GM23338 (cell line): ENCODE data around the gene LHB. TPM values are rescaled to one million over a fixed set of nuclear protein-coding genes. Genes with fewer than 3 reads are reported as not detected.
"Not testable (repeated sequence)": the region's sequence is repeated elsewhere in the genome, so short reads cannot be mapped to it uniquely, and the experiment has no call there.

Experiments used
- ATAC-seq: fragments of 200-7000 bp; cut with Tn5 transposase; 3 replicates; pipeline ENCODE4 v1.9.1; 2020
- DNase-seq: peaks from one replicate; pipeline ENCODE4 v3.0.0-alpha.2; 2015; ENCODE audit warnings: low spot score
- H2AFZ ChIP-seq: fragments of 200-600 bp; sonication (generic); 2 replicates; pipeline ENCODE4 v1.8.0; 2016; ENCODE audit warnings: antibody characterized with exemption, mild to moderate bottlenecking, moderate library complexity
- H3F3A ChIP-seq: fragments of 200-600 bp; sonication (generic); replicated peaks from 2 replicates; pipeline ENCODE4 v1.8.0; 2017; ENCODE audit warnings: antibody characterized with exemption, mixed run types, low read depth
- H3K27ac ChIP-seq: fragments of 200-600 bp; sonication (generic); 2 replicates; pipeline ENCODE4 v1.6.1; 2016; ENCODE audit warnings: low read depth
- H3K27me3 ChIP-seq: fragments of 200-600 bp; sonication (generic); 2 replicates; pipeline ENCODE4 v1.8.0; 2016; ENCODE audit warnings: mild to moderate bottlenecking, mixed run types, moderate library complexity; ENCODE audit not compliant: insufficient read depth
- H3K36me3 ChIP-seq: fragments of 200-600 bp; sonication (generic); 2 replicates; pipeline ENCODE4 v1.8.0; 2016; ENCODE audit warnings: mild to moderate bottlenecking; ENCODE audit not compliant: insufficient read depth
- H3K4me1 ChIP-seq: fragments of 200-600 bp; sonication (generic); 2 replicates; pipeline ENCODE4 v1.8.0; 2016; ENCODE audit warnings: mild to moderate bottlenecking, moderate library complexity; ENCODE audit not compliant: insufficient read depth
- H3K4me2 ChIP-seq: fragments of 200-600 bp; sonication (generic); 2 replicates; pipeline ENCODE4 v1.7.1; 2017; ENCODE audit warnings: mixed run types
- H3K4me3 ChIP-seq: fragments of 200-600 bp; sonication (generic); 2 replicates; pipeline ENCODE4 v1.6.1; 2016; ENCODE audit warnings: mixed run types
- H3K79me2 ChIP-seq: fragments of 200-600 bp; sonication (generic); replicated peaks from 2 replicates; pipeline ENCODE4 v1.8.0; 2017; ENCODE audit warnings: mild to moderate bottlenecking; ENCODE audit not compliant: insufficient read depth
- H3K9me2 ChIP-seq: fragments of 200-600 bp; sonication (generic); 2 replicates; pipeline ENCODE4 v1.8.0; 2017; ENCODE audit not compliant: insufficient read depth
- H4K20me1 ChIP-seq: fragments of 200-600 bp; sonication (generic); replicated peaks from 2 replicates; pipeline ENCODE4 v1.8.0; 2017; ENCODE audit warnings: mild to moderate bottlenecking; ENCODE audit not compliant: insufficient read depth
- H3K27ac Mint-ChIP-seq: 2 replicates; pipeline ENCODE4 v1.8.0; 2020; ENCODE audit warnings: inconsistent platforms, mild to moderate bottlenecking, moderate library complexity, mixed read lengths
- H3K27me3 Mint-ChIP-seq: 3 replicates; pipeline ENCODE4 v1.8.0; 2022; ENCODE audit warnings: low read depth, mild to moderate bottlenecking, moderate library complexity, mixed read lengths, inconsistent platforms; ENCODE audit not compliant: insufficient read depth, poor library complexity
- H3K36me3 Mint-ChIP-seq: 3 replicates; pipeline ENCODE4 v1.8.0; 2021; ENCODE audit warnings: low read depth, mild to moderate bottlenecking, inconsistent platforms, moderate library complexity, mixed read lengths
- H3K4me1 Mint-ChIP-seq: 3 replicates; pipeline ENCODE4 v1.8.0; 2020; ENCODE audit warnings: mild to moderate bottlenecking, inconsistent platforms, mixed read lengths
- H3K4me3 Mint-ChIP-seq: 3 replicates; pipeline ENCODE4 v1.8.0; 2021; ENCODE audit warnings: moderate library complexity, mild to moderate bottlenecking, inconsistent platforms, mixed read lengths
- H3K9me3 Mint-ChIP-seq: 3 replicates; pipeline ENCODE4 v1.8.0; 2020; ENCODE audit warnings: moderate library complexity, mild to moderate bottlenecking, inconsistent platforms, mixed read lengths
- polyA plus RNA-seq: library from polyadenylated mRNA; unstranded; fragments of >200 nt; fragmentation: Nextera tagmentation; extraction: Ambion mirVana; gene quantifications from 2 replicates; pipeline ENCODE4 v1.2.1, GENCODE V29; 2016
- total RNA-seq: library from RNA; depleted of rRNA; stranded (reverse); fragments of >200 nt; shearing (Covaris generic); gene quantifications from 2 replicates; pipeline ENCODE4 v1.2.3, GENCODE V29; 2014
- TF ChIP-seq, protein P1 (sequence below): fragments of 250-450 bp; sonication (Bioruptor Pico); IDR thresholded peaks from 2 replicates; pipeline ENCODE4 v1.5.0; 2020; ENCODE audit warnings: mild to moderate bottlenecking, moderate library complexity

LHB gene
- total and polyA plus RNA-seq, 2 experiments from 2014 or later: 0.76 TPM; not detected in 1

DNA sequence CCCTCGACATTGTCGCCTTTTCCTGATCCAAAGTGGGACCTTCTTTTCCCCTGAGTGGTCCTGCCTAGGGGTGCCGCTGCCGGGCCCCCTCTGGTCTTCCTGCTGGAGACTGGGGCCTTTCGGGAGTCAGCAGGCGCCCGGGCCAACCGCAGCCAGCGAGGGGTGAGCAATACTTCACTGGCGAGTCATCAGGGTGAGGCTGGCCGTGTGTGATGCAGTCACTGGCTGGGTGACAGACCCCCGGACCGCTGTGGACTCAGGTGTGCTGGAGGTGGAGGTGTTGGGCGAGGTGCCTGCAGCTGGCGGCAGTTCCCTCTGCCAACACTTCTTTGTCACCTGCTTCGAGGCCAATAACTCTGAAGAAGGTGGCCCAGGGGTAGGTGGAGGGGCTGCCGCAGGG lies 25.3 kb upstream of the LHB start (continued):
- TF ChIP-seq, protein P1, sequence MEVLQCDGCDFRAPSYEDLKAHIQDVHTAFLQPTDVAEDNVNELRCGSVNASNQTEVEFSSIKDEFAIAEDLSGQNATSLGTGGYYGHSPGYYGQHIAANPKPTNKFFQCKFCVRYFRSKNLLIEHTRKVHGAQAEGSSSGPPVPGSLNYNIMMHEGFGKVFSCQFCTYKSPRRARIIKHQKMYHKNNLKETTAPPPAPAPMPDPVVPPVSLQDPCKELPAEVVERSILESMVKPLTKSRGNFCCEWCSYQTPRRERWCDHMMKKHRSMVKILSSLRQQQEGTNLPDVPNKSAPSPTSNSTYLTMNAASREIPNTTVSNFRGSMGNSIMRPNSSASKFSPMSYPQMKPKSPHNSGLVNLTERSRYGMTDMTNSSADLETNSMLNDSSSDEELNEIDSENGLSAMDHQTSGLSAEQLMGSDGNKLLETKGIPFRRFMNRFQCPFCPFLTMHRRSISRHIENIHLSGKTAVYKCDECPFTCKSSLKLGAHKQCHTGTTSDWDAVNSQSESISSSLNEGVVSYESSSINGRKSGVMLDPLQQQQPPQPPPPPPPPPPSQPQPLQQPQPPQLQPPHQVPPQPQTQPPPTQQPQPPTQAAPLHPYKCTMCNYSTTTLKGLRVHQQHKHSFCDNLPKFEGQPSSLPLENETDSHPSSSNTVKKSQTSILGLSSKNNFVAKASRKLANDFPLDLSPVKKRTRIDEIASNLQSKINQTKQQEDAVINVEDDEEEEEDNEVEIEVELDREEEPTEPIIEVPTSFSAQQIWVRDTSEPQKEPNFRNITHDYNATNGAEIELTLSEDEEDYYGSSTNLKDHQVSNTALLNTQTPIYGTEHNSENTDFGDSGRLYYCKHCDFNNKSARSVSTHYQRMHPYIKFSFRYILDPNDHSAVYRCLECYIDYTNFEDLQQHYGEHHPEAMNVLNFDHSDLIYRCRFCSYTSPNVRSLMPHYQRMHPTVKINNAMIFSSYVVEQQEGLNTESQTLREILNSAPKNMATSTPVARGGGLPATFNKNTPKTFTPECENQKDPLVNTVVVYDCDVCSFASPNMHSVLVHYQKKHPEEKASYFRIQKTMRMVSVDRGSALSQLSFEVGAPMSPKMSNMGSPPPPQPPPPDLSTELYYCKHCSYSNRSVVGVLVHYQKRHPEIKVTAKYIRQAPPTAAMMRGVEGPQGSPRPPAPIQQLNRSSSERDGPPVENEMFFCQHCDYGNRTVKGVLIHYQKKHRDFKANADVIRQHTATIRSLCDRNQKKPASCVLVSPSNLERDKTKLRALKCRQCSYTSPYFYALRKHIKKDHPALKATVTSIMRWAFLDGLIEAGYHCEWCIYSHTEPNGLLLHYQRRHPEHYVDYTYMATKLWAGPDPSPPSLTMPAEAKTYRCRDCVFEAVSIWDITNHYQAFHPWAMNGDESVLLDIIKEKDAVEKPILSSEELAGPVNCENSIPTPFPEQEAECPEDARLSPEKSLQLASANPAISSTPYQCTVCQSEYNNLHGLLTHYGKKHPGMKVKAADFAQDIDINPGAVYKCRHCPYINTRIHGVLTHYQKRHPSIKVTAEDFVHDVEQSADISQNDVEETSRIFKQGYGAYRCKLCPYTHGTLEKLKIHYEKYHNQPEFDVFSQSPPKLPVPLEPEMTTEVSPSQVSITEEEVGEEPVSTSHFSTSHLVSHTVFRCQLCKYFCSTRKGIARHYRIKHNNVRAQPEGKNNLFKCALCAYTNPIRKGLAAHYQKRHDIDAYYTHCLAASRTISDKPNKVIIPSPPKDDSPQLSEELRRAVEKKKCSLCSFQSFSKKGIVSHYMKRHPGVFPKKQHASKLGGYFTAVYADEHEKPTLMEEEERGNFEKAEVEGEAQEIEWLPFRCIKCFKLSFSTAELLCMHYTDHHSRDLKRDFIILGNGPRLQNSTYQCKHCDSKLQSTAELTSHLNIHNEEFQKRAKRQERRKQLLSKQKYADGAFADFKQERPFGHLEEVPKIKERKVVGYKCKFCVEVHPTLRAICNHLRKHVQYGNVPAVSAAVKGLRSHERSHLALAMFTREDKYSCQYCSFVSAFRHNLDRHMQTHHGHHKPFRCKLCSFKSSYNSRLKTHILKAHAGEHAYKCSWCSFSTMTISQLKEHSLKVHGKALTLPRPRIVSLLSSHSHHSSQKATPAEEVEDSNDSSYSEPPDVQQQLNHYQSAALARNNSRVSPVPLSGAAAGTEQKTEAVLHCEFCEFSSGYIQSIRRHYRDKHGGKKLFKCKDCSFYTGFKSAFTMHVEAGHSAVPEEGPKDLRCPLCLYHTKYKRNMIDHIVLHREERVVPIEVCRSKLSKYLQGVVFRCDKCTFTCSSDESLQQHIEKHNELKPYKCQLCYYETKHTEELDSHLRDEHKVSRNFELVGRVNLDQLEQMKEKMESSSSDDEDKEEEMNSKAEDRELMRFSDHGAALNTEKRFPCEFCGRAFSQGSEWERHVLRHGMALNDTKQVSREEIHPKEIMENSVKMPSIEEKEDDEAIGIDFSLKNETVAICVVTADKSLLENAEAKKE (CRISPR knock-in tag): no peak

DNA sequence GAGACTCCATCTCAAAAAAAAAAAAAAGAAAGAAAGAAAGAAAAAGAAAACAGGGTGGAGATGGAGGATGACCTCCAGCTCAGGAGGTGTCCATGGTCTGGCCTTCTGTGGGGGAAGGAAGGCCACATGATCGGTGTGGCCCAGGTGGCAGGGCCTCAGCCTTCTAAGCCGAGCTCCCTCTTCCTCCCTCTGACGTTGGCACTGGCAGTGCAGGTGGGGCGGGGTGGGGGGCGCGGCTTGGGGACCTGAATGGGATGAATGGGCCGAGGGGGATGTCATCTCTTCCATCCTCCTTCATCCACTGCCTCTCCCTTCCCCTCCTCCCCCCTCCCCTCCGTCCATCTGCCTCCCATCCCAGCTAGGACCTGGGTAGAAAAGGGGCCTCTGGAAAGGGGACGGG lies 22.8 kb upstream of the LHB start:
- H3K4me3 Mint-ChIP-seq, H3F3A ChIP-seq, ATAC-seq, H3K27ac Mint-ChIP-seq, H3K4me1 Mint-ChIP-seq, H4K20me1 ChIP-seq, H3K4me1 ChIP-seq, H3K36me3 Mint-ChIP-seq, H3K79me2 ChIP-seq, H3K9me2 ChIP-seq, H3K27ac ChIP-seq, H3K4me2 ChIP-seq, H3K27me3 ChIP-seq, H2AFZ ChIP-seq, H3K36me3 ChIP-seq, H3K9me3 Mint-ChIP-seq, DNase-seq, H3K4me3 ChIP-seq: not testable (repeated sequence)
- H3K27me3 Mint-ChIP-seq: peaks cover 11% of the 10 kb centered on the region

DNA sequence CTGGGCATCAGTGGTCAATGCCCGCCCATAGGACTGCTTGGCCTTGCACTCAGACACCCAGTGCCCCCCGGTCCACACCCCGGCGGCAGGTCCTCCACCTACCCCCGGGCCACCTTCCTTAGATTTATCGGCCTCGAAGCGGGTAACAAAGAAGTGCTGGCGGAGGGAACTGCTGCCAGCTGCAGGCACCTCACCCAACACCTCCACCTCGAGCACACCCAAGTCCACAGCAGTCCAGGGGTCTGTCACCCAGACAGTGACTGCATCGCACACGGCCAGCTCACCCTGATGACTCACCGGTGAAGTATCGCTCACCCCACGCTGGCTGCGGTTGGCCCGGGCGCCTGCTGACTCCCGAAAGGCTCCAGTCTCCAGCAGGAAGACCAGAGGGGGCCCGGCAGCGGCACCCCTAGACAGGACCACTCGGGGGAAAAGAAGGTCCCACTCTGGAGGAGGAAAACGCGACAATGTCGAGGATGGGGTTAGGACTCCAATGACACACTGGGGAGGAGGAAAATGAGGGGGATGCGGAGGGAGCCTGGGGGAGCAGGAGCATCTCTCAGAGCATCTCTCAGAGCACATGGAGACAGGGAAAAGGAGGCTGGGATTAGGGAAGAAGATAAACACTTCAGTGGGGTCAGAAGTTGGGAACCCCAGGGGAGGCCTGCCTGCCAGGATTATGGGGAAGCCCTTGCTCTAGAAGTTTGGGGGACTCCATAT lies 21.8 kb upstream of the LHB start:
- H3K9me2 ChIP-seq, H3K4me3 ChIP-seq, H3K36me3 Mint-ChIP-seq, DNase-seq, H3K27ac Mint-ChIP-seq, H4K20me1 ChIP-seq, H3K27ac ChIP-seq, H3K79me2 ChIP-seq, H3F3A ChIP-seq, H3K27me3 Mint-ChIP-seq, H3K4me1 Mint-ChIP-seq, H3K4me3 Mint-ChIP-seq, H3K27me3 ChIP-seq, H3K4me2 ChIP-seq, H3K9me3 Mint-ChIP-seq, H3K36me3 ChIP-seq, H2AFZ ChIP-seq, H3K4me1 ChIP-seq, ATAC-seq: not testable (repeated sequence)

DNA sequence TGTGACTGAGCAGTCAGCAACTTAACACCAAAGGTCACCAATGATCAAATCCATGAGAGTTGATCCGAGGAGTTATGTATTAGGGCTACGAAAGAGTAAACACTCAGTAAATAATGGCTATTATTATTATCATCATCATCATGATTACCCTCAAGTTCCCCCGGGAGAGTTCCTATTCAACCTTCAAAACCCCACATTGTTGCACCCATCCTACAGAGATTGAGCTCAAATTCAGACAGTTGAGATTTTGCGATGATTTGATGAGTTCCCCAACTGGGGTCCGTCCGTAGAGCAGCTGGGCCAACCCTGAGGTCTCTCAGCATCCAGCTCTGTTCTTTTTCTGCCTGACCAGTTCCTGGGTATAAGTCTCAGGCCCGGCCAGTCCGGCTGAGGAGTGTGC lies 21.2 kb upstream of the LHB start:
- not testable (repeated sequence) for H3F3A ChIP-seq, H3K9me3 Mint-ChIP-seq, H3K4me1 ChIP-seq, H3K4me2 ChIP-seq, H3K27me3 Mint-ChIP-seq, H4K20me1 ChIP-seq, H3K27ac Mint-ChIP-seq, H3K4me3 Mint-ChIP-seq, H3K27ac ChIP-seq, DNase-seq, H3K36me3 Mint-ChIP-seq, H3K36me3 ChIP-seq, H3K27me3 ChIP-seq, H3K4me1 Mint-ChIP-seq, H3K79me2 ChIP-seq, ATAC-seq, H3K9me2 ChIP-seq, H2AFZ ChIP-seq, H3K4me3 ChIP-seq
